MM.1S (cell line): ENCODE data around the gene RPH3AL.

Experiments used
- CTCF ChIP-seq: fragments of 300-600 bp; sonication (generic); IDR thresholded peaks from 2 replicates; pipeline ENCODE4 v1.5.1; 2016; ENCODE audit warnings: antibody characterized with exemption, low read length, mixed read lengths
- EZH2 ChIP-seq: fragments of 300-600 bp; sonication (generic); optimal IDR thresholded peaks from 2 replicates; pipeline ENCODE3; 2017; ENCODE audit warnings: low read depth, mild to moderate bottlenecking, antibody characterized with exemption, low read length, mixed read lengths

GRCh38 chr17:297758-298157, 54.8 kb downstream of the RPH3AL start:
- TF ChIP-seq CTCF (no peak), EZH2 (no peak)
